Glomerular visceral epithelial cell (primary cell): ENCODE measurements around the gene SHMT1.
A peak's percentile ranks its signal among the peaks of the same experiment; 100 is the strongest.
"Not testable (repeated sequence)": the region's sequence is repeated elsewhere in the genome, so short reads cannot be mapped to it uniquely, and the experiment has no call there.

Source experiments
- DNase-seq: peaks from one replicate; pipeline ENCODE4 v3.0.0-alpha.2; 2016; ENCODE audit errors: extremely low spot score

Gene SHMT1

DNA sequence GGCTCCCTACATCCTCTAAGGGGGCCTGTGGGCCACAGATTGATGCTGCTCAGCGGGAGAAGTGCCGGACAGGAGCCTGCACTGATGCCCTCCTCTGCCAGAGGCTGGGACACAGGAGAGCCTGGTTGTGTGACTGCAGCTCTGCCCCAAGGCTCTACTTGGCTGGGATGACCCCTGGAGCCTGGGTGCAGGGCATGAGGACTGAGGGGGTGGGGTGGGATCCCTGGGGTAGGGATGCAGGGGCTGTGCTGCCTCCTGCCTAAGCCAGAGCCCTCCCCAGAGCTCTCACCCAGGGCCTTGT, 14.8 kb upstream of the SHMT1 start:
- DNase-seq: no peak

DNA sequence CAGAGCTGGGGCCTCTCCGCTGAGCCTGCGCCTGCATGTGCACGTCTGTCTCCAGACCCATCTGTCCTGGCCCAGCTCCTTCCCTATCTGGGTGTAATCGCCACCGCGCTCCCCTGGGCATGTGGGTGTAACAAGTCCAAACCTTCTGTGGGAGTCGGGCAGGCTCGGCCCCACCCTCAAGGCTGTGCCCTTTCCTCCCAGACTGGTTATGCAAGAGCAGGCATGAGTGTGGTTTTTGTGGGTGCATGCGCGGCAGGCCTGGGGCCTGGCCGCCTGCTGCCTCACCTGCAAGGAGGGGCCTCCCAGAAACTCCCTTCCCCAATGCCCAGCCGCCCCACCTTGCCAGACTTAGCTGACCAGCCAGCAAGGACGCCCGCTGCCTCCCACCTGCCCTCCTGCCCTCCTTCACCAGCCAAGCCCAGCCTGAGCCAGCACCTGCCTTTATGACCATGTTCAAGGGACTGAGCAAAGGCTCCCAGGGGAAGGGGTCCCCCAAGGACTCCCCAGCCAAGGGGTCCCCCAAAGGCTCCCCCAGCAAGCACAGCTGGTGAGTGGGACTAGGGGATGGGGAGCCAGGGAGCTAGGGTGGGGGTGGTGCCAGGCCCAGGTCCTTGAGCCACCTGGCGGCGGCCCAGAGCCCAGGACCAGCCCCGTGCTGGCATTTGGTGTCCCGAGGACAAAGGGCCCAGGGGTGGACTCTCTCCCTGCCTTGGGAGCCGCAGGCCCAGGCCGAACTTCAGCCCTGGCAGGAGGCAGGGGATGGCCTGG, 14.3 kb upstream of the SHMT1 start, which contains the start of gene EVPLL:
Gene EVPLL, plus strand, starts transcription at position 342 of the 768 bp plus-strand sequence. CDS start 3,160 bp downstream, outside the sequence.
- DNase-seq: peak; percentile 74

- no peak for DNase-seq
Observed at GRCh38 chr17:18374216-18374615, 10.9 kb upstream of the SHMT1 start.

DNA sequence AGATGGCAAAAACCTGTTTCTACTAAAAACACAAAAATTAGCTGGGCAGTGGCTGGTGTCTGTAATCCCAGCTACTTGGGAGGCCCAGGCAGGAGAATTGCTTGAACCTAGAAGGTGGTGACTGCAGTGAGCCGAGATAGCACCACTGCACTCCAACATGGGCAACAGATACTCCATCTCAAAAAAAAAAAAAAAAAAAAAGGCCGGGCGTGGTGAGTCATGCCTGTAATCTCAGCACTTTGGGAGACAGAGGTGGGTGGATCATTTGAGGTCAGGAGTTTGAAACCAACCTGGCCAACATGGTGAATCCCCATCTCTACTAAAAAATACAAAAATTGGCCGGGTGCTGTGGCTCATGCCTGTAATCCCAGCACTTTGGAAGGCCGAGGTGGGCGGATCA, 9.8 kb upstream of the SHMT1 start:
- DNase-seq: not testable (repeated sequence)

DNA sequence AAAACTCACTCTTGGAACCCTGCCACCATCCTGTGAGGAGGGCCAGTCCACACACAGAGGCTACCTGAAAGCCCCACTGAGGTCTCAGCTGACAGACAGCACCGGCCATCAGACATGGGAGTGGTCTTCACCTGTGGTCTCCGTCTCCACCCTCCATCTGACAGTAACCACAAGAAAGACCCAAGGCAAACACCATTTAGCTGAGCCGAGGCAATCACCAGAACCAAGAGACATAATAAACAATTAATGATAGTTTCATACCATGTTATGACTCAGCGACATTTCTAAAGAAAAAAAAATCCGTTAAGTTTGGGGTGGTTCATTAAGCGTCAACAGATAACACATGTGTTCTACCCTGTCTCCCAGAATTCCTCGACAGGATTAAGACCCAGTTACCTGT, 8.1 kb upstream of the SHMT1 start:
- no peak for DNase-seq

DNA sequence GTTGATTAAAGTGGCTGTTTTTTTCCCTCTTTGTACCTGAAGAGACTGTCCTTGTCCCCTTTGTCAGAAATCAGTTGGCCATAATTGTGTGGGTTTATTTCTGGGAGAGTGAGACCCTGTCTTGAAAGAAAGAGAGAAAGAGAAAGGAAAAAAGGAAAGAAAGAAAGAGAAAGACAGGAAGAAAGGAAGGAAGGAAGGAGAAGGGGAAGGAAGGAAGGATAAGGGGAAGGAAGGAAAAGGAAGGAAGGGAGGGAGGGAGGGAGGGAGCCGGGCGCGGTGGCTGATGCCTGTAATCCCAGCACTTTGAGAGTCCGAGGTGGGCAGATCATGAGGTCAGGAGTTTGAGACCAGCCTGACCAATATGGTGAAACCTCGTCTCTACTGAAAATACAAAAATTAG, 7.4 kb upstream of the SHMT1 start:
- DNase-seq: no peak

DNA sequence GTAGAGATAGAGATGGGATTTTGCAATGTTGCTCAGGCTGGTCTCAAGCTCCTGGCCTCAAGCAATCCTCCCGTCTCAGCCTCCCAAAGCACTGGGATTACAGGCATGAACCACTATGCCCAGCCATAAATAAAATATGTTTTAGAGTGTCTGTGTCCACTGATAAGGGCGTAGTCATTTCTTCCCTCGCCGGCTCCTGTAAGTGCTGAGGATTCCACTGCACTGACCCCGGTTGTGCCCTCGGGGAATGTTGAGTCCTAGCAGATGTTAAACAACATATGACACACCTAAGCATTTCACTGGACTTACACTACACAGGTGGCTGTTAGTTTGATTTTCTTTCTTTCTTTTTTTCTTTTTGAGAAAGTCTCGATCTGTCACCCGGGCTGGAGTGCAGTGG, 5.6 kb upstream of the SHMT1 start:
- DNase-seq: no peak

- no peak for DNase-seq
Observed at GRCh38 chr17:18364166-18364565, 816 bp upstream of the SHMT1 start.

- peak; percentile 80 for DNase-seq
Observed at GRCh38 chr17:18362698-18363100, 651 bp downstream of the SHMT1 start.

GRCh38 chr17:18361837-18362697, 1.3 kb downstream of the SHMT1 start:
- no peak for DNase-seq

DNA sequence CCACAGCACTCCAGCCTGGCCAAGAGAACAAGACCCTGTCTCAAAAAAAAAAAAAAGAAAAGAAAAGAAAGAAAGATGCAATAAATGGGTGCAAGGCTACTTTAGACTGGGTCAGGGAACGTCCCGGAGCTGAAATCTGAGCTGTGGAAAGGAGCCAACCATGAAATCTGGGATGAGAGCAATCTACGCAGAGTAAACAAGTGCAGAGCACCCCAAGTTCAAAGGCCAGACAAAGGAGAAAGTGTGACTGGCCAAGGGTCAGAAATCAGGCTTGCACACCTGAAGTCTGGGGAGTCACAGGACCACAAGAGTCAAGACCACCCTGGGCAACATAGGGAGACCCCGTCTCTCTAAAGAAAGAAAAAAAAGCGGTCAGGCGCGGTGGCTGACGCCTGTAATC, 2.8 kb downstream of the SHMT1 start:
- DNase-seq: no peak

- no peak for DNase-seq
Observed at GRCh38 chr17:18356624-18357023, 6.7 kb downstream of the SHMT1 start.

DNA sequence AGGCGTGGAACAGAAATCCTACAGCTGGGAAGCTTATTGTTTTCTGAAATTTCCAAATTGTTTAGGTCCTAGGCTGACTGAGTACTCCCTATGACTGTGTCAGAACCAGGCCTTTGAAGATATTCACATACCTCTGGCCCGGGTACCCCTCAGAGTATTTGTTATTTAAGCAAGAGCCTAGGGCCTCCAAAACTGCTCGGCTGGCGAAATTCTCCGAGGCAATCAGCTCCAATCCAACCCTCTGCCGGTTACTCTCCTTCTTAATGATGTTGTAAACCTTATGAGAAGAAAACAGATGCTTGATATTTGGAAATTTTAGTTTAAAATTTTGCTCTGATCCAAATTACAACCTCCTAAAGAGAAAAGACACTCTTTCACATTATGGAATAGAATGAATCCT, 9.8 kb downstream of the SHMT1 start:
- DNase-seq: no peak

GRCh38 chr17:18344021-18344420, 19.3 kb downstream of the SHMT1 start:
- DNase-seq: no peak

- DNase-seq: no peak
Observed at GRCh38 chr17:18339933-18340332, 23.4 kb downstream of the SHMT1 start.

- not testable (repeated sequence) for DNase-seq
Observed at GRCh38 chr17:18338158-18338557, 25.2 kb downstream of the SHMT1 start.

DNA sequence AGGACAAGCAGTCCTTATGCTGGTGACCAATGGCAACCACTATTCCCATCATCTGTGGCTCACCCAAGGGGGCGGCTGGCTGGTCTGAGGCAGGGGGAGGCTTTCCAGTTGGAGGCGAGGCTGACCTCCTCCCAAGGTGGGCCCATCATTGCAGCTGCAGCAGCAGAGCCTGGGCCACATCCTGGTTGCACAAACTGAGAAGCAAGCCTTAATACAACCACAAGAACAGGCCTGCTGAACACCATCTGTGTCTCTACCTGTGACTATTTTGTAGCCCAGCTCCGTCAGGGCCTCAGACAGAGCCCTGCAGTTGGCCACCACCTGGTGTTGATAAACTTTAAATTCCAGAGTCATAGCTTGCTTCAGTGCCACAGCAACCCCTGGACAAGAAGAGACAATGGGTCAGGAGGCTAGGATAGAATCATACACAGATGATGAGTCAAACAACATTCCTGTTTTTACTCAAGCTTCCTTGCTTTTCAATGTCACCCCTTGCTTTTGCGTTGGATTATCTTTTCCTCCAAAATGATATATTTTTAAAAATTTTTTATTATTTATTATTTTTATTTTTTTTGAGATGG, 30.4 kb downstream of the SHMT1 start:
- DNase-seq: no peak

- no peak for DNase-seq
Observed at GRCh38 chr17:18331879-18332278, 31.5 kb downstream of the SHMT1 start.

GRCh38 chr17:18328643-18329204, 34.6 kb downstream of the SHMT1 start:
- no peak for DNase-seq

- no peak for DNase-seq
Observed at GRCh38 chr17:18327556-18327955, 35.8 kb downstream of the SHMT1 start.

DNA sequence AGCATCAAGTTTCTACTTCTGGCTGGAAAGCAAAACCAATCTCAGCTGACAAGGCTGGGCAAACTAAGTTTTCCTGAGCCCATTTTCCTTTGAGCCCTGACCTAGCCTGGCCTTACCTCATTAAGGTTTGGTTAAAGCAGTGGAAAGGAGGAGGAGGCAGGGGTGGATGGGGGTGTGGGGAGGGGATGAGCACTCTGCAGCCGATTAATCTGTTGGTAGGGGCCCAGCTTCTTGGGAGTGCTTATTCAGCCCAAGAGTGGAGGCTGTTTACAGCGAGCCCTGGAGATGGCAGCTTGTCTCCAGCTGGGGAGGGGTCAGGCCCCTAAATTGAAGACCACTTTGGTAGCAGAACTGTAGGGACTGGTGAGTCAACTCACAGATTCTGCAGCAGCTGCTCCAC, 36.3 kb downstream of the SHMT1 start:
- no peak for DNase-seq

DNA sequence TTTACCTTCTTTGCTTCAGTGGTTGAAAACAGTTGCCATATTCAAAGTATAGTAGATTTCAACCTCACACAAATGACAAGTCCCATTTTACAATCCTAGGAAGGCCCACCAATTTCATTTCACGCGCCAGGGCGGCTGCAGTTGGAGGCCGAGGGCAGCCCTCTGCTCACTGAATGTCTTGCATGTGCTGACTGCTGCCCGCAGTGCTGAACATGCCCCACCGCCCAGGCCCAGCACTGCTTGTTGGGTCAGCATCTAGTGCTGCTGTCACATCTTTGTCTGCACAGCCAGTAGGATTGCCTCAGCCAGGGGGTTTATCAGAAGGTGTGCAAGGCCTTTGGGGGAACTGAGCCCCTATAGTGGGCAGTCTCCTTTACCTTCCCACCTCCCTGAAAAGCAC, 36.8 kb downstream of the SHMT1 start:
- DNase-seq: no peak

- no peak for DNase-seq
Observed at GRCh38 chr17:18326039-18326438, 37.3 kb downstream of the SHMT1 start.
